GM19438 (cell line): ENCODE measurements around the gene UFC1.

Experiments
- ATAC-seq: cut with Tn5 transposase; IDR thresholded peaks from one replicate; pipeline ENCODE4 v1.9.1; 2021; ENCODE audit warnings: low read depth; ENCODE audit not compliant: unreplicated experiment

The UFC1 gene

GRCh38 chr1:161133220-161133740, 20.5 kb upstream of the UFC1 start:
- no peak for ATAC-seq

GRCh38 chr1:161137881-161138280, 15.9 kb upstream of the UFC1 start:
- no peak for ATAC-seq

GRCh38 chr1:161138431-161138830, 15.3 kb upstream of the UFC1 start:
- no peak for ATAC-seq

GRCh38 chr1:161139766-161140165, 14.0 kb upstream of the UFC1 start:
- no peak for ATAC-seq

- ATAC-seq: no peak
Observed at GRCh38 chr1:161140755-161141400, 12.9 kb upstream of the UFC1 start.

DNA sequence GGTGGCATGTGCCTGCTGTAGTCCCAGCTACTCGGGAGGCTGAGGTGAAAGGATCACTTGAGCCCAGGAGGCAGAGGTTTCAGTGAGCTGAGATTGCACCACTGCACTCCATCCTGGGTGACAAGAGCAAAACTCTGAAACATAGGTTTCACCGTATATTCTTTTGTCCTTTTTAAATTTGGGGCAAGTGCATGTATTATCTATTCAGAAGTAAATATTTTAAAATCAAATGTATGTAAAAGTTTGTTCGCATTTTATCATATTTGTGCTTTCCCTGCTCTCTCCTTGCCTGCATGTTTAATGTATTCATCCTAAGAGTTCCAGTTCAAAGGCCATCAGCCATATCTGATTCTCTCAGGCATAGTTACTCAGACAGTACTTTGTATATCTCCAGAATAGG, 7.9 kb upstream of the UFC1 start:
- ATAC-seq: no peak

DNA sequence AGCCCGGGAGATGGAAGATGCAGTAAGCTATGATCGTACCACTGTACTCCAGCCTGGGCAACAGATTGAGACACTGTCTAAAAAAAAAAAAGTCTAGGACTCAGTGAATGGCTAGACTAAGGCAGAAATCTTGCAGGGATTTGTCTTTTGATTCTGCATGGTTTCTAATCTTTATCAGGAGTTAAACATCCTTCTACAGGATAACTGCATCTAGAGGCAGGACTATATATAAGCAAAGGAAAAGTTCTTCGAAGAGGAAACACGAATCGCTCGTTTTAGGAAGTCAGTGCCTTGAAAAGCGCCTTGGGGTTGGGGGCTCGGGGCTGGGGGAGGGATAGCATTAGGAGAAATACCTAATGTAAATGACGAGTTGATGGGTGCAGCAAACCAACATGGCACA, 602 bp upstream of the UFC1 start:
- ATAC-seq: peak; percentile 9

GRCh38 chr1:161157867-161158266, 4.1 kb downstream of the UFC1 start:
- no peak for ATAC-seq

GRCh38 chr1:161158316-161159010, 4.7 kb downstream of the UFC1 start:
- ATAC-seq: no peak

DNA sequence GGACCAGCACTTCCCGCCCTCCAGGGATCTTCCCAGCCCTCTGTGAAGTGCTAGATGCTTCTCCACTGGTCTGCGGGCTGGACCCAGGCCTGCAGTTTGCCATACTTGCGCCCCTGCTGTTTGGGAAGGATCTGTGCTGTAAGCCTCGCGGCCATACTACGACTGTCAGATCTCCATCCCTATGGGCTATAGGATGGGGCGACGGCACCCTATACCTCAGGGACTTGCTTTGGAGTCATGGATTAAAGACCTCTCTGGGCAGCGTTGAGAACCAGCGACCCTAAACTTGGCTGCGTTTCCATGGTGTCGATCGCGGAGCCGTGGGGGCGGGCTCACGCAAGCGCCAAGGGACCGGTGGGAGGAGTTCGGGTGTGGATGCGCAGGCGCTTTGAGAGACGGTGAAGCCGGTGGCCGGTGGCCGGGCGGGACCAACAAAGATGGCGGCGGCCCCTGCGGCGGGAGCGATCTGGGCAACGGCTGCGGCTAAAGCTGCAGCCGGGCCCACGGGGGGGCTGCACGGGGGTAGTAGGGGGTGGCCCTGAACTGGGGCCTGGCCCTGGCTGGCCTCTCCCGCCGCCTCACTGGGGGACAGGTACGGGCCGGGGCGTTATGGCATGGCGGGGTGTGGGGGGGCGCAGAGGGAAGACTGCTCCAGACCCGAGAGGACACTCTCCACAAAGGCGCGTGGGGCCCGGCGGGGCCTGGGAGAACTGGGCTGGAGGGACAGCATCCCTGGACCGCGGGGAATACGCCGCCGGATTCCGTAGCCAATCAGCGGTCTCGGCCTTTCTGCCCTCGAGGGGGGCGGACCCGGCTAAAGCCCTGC, 5.5 kb downstream of the UFC1 start, which contains the start of gene USP21:
Gene USP21, plus strand, starts transcription at position 414 of the 826 bp plus-strand sequence. CDS start 1,141 bp downstream, outside the sequence.
- peak; percentile 88 for ATAC-seq

DNA sequence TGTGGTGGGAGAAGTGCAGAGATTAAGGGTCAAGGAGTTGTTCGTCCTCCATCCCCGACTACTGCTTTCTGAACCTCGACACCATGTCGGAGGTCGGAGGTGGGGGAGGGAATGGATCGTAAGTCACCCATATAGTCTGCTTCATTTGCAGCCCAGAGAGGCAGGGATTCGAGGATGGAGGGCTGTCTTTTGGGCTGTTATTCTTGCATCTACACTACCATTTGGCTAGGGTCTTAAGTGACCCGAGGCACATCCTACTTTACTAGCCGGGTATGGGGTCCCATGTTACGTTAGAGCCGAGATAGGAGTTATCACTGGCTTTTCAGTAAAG, 6.1 kb downstream of the UFC1 start:
- ATAC-seq: no peak

DNA sequence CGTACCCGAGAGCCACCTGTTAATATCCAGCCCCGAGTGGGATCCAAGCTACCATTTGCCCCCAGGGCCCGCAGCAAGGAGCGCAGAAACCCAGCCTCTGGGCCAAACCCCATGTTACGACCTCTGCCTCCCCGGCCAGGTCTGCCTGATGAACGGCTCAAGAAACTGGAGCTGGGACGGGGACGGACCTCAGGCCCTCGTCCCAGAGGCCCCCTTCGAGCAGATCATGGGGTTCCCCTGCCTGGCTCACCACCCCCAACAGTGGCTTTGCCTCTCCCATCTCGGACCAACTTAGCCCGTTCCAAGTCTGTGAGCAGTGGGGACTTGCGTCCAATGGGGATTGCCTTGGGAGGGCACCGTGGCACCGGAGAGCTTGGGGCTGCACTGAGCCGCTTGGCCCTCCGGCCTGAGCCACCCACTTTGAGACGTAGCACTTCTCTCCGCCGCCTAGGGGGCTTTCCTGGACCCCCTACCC, 6.9 kb downstream of the UFC1 start:
- no peak for ATAC-seq

- no peak for ATAC-seq
Observed at GRCh38 chr1:161161652-161162051, 7.9 kb downstream of the UFC1 start.

DNA sequence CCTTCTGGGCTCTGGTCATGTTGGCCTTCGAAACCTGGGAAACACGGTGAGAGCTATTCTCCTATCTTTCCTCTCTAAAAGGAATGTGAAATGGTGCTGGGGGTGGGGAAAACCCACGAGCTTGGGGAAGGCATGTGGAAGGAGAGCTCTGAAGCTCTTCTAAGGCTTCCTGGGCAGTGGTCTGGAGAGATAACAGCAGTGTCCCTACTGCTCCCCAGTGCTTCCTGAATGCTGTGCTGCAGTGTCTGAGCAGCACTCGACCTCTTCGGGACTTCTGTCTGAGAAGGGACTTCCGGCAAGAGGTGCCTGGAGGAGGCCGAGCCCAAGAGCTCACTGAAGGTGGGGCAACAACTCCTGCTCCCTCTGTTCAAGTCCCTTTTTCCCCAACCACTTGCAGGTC, 8.3 kb downstream of the UFC1 start:
- no peak for ATAC-seq

DNA sequence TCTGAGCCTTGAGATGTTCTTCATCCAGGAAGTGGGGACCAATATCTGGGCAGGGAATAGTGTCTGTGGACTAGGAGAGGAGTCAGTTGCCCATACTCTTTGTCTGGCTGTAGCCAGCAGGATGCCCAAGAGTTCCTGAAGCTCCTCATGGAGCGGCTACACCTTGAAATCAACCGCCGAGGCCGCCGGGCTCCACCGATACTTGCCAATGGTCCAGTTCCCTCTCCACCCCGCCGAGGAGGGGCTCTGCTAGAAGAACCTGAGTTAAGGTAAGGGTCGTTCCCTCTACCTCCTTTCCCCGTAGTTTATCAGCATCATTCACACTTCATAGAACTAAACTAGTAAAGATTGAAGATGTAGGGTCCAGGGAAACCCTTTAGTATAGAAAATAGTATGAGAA, 9.0 kb downstream of the UFC1 start:
- no peak for ATAC-seq

- no peak for ATAC-seq
Observed at GRCh38 chr1:161163793-161164192, 10.0 kb downstream of the UFC1 start.

DNA sequence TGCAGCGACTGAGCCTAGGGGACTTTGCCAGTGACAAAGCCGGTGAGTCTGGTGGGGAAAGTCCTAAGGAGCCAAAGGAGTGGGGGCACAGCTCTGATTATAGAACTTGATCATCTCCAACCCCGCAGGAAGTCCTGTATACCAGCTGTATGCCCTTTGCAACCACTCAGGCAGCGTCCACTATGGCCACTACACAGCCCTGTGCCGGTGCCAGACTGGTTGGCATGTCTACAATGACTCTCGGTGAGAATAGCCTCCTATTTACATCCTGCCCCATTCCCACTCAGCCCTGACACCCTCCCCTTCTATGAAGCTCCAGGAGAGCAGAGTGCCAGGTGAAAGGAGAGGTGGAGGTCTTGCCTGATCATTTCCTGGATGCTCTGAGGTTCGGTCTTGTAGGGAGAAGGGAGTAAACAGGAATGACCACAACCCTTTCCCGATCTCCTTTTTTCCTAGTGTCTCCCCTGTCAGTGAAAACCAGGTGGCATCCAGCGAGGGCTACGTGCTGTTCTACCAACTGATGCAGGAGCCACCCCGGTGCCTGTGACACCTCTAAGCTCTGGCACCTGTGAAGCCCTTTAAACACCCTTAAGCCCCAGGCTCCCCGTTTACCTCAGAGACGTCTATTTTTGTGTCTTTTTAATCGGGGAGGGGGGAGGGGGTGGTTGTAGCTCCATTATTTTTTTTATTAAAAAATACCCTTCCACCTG, 11.3 kb downstream of the UFC1 start:
- no peak for ATAC-seq

GRCh38 chr1:161165742-161166668, 12.2 kb downstream of the UFC1 start, which contains the start of gene PPOX:
PPOX (plus strand) TSS chr1:161166426; CDS start chr1:161166848, 422 bp downstream.
- ATAC-seq: peak; percentile 93
